ENCODE results near the gene KRTAP10-6.

DNA sequence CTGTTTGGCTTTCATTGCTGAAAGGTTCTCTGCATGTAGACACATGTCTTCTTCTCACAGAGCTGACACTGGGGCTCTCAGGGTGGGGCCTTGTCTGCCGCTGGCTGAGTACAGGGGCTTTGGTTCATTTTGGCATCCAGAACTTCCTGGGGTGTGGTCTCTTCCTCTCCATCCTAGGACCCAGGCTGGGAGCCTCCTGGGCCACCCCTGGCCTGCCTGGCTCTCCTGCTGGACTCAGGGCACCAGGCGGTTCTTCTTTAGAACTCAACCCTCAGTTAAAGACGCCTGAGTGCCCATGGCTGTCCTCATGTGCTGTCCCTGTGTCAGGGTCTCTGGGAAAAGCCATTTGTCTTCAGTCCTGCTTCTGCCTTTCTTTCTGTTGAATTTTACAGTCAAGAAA, 6.4 kb downstream of the KRTAP10-6 start:
- TF ChIP-seq EZH2 (IDR thresholded peaks at IDR 0.05; ENCODE audit: insufficient read depth, poor library complexity, severe bottlenecking): no peak
- TF ChIP-seq EZH2phosphoT487 (IDR thresholded peaks at IDR 0.05; ENCODE audit: insufficient read depth, low read depth): no peak
